Tibial nerve (tissue), 4 donors: Measurements from ENCODE around the gene LNPK.

Experiments used
- EP300 ChIP-seq, 2 donors: sonication (generic); formaldehyde crosslinking; IDR thresholded peaks; one replicate each; pipeline ENCODE4 v1.6.1; 2017; ENCODE audit warnings: antibody characterized with exemption in 2 of 2, mild to moderate bottlenecking in 1 of 2
- TF ChIP-seq, protein P1 (sequence below), 5 experiments: fragments of 200-600 bp in 3 of 5; fragments of 450-650 bp in 2 of 5; sonication (generic) in 3 of 5; IDR thresholded peaks; one replicate each; pipeline ENCODE4 v1.5.1; 2016 to 2019; ENCODE audit warnings: antibody characterized with exemption in 5 of 5, mild to moderate bottlenecking in 3 of 5, moderate library complexity in 2 of 5

DNA sequence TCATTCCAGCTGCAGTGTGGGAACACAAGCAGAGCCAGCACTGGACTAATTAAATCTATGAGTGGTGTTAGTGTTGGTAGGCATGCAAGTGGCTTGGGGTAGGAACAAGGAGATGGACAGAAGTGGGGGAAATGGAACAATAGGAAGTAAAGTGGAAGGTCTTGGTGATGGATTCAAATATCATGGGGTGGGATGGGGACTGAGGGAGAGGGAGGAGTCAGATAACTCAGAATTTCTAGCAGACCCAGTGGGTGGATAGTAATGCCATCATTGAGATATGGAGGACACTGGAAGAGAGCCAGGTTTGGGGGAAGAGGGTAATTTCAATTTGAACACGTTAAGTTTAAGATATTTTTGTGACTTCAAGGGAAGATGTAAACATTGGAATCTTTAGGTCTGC lies 2.9 kb upstream of the LNPK start:
- TF ChIP-seq, protein P1, sequence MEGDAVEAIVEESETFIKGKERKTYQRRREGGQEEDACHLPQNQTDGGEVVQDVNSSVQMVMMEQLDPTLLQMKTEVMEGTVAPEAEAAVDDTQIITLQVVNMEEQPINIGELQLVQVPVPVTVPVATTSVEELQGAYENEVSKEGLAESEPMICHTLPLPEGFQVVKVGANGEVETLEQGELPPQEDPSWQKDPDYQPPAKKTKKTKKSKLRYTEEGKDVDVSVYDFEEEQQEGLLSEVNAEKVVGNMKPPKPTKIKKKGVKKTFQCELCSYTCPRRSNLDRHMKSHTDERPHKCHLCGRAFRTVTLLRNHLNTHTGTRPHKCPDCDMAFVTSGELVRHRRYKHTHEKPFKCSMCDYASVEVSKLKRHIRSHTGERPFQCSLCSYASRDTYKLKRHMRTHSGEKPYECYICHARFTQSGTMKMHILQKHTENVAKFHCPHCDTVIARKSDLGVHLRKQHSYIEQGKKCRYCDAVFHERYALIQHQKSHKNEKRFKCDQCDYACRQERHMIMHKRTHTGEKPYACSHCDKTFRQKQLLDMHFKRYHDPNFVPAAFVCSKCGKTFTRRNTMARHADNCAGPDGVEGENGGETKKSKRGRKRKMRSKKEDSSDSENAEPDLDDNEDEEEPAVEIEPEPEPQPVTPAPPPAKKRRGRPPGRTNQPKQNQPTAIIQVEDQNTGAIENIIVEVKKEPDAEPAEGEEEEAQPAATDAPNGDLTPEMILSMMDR (IDR thresholded peaks at IDR 0.05): no peak
- TF ChIP-seq EP300 (IDR thresholded peaks at IDR 0.05): no peak
